ENCODE results near the gene CASQ1.

Gene CASQ1

GRCh38 chr1:160157174-160157573 is 33.2 kb upstream of the CASQ1 start:
- H3K9me3 ChIP-seq (ENCODE audit: control insufficient read depth, low read length): no peaks in the 10 kb centered on the region
- DNase-seq: no peak
- H3K36me3 ChIP-seq (ENCODE audit: control insufficient read depth, insufficient read depth, low read length): no peaks in the 10 kb centered on the region
- no peak overlapping the region for H3K27ac ChIP-seq (ENCODE audit: insufficient read depth, low read length, poor library complexity, severe bottlenecking)
- no peaks in the 10 kb centered on the region for H3K4me1 ChIP-seq (ENCODE audit: control insufficient read depth, insufficient read depth, low read length, poor library complexity, severe bottlenecking)
- H3K27me3 ChIP-seq (replicated peaks; ENCODE audit: control insufficient read depth, insufficient read depth, low read length, poor library complexity, severe bottlenecking): no peaks in the 10 kb centered on the region
- no peak overlapping the region for H3K4me3 ChIP-seq (ENCODE audit: insufficient read depth, low read depth, low read length, poor library complexity, severe bottlenecking)

GRCh38 chr1:160158031-160158430 is 32.3 kb upstream of the CASQ1 start:
- H3K36me3 ChIP-seq (ENCODE audit: control insufficient read depth, insufficient read depth, low read length): no peaks in the 10 kb centered on the region
- no peaks in the 10 kb centered on the region for H3K4me1 ChIP-seq (ENCODE audit: control insufficient read depth, insufficient read depth, low read length, poor library complexity, severe bottlenecking)
- no peak overlapping the region for H3K4me3 ChIP-seq (ENCODE audit: insufficient read depth, low read depth, low read length, poor library complexity, severe bottlenecking)
- no peak for DNase-seq
- no peaks in the 10 kb centered on the region for H3K27me3 ChIP-seq (replicated peaks; ENCODE audit: control insufficient read depth, insufficient read depth, low read length, poor library complexity, severe bottlenecking)
- H3K9me3 ChIP-seq (ENCODE audit: control insufficient read depth, low read length): no peaks in the 10 kb centered on the region
- H3K27ac ChIP-seq (ENCODE audit: insufficient read depth, low read length, poor library complexity, severe bottlenecking): no peak overlapping the region

- H3K27ac ChIP-seq (ENCODE audit: insufficient read depth, low read length, poor library complexity, severe bottlenecking): no peak overlapping the region
- no peak overlapping the region for H3K4me3 ChIP-seq (ENCODE audit: insufficient read depth, low read depth, low read length, poor library complexity, severe bottlenecking)
Observed at GRCh38 chr1:160158534-160158933, 31.8 kb upstream of the CASQ1 start.

GRCh38 chr1:160159846-160160245 is 30.5 kb upstream of the CASQ1 start:
- H3K9me3 ChIP-seq (ENCODE audit: control insufficient read depth, low read length): no peaks in the 10 kb centered on the region
- H3K27me3 ChIP-seq (replicated peaks; ENCODE audit: control insufficient read depth, insufficient read depth, low read length, poor library complexity, severe bottlenecking): no peaks in the 10 kb centered on the region
- no peaks in the 10 kb centered on the region for H3K4me1 ChIP-seq (ENCODE audit: control insufficient read depth, insufficient read depth, low read length, poor library complexity, severe bottlenecking)
- DNase-seq: no peak
- H3K4me3 ChIP-seq (ENCODE audit: insufficient read depth, low read depth, low read length, poor library complexity, severe bottlenecking): no peak overlapping the region
- no peaks in the 10 kb centered on the region for H3K36me3 ChIP-seq (ENCODE audit: control insufficient read depth, insufficient read depth, low read length)
- no peak overlapping the region for H3K27ac ChIP-seq (ENCODE audit: insufficient read depth, low read length, poor library complexity, severe bottlenecking)

More at GRCh38 chr1:160158534-160158933, 31.8 kb upstream of the CASQ1 start:
- no peaks in the 10 kb centered on the region for H3K4me1 ChIP-seq (ENCODE audit: control insufficient read depth, insufficient read depth, low read length, poor library complexity, severe bottlenecking)
- DNase-seq: no peak
- H3K27me3 ChIP-seq (replicated peaks; ENCODE audit: control insufficient read depth, insufficient read depth, low read length, poor library complexity, severe bottlenecking): no peaks in the 10 kb centered on the region
- no peaks in the 10 kb centered on the region for H3K9me3 ChIP-seq (ENCODE audit: control insufficient read depth, low read length)
- H3K36me3 ChIP-seq (ENCODE audit: control insufficient read depth, insufficient read depth, low read length): no peaks in the 10 kb centered on the region

- Histone ChIP-seq H3K36me3 (ENCODE audit: control insufficient read depth, insufficient read depth, low read length) (no peaks in the 10 kb centered on the region), H3K27ac (ENCODE audit: insufficient read depth, low read length, poor library complexity, severe bottlenecking) (no peak overlapping the region), H3K9me3 (ENCODE audit: control insufficient read depth, low read length) (no peaks in the 10 kb centered on the region), H3K27me3 (replicated peaks; ENCODE audit: control insufficient read depth, insufficient read depth, low read length, poor library complexity, severe bottlenecking) (no peaks in the 10 kb centered on the region), H3K4me1 (ENCODE audit: control insufficient read depth, insufficient read depth, low read length, poor library complexity, severe bottlenecking) (no peaks in the 10 kb centered on the region), H3K4me3 (ENCODE audit: insufficient read depth, low read depth, low read length, poor library complexity, severe bottlenecking) (no peak overlapping the region)
- DNase-seq: no peak
Observed at GRCh38 chr1:160161965-160162705, 28.2 kb upstream of the CASQ1 start.

- DNase-seq: no peak
- Histone ChIP-seq H3K4me1 (ENCODE audit: control insufficient read depth, insufficient read depth, low read length, poor library complexity, severe bottlenecking) (no peaks in the 10 kb centered on the region), H3K27me3 (replicated peaks; ENCODE audit: control insufficient read depth, insufficient read depth, low read length, poor library complexity, severe bottlenecking) (peaks cover 3% of the 10 kb centered on the region), H3K4me3 (ENCODE audit: insufficient read depth, low read depth, low read length, poor library complexity, severe bottlenecking) (no peak overlapping the region), H3K27ac (ENCODE audit: insufficient read depth, low read length, poor library complexity, severe bottlenecking) (no peak overlapping the region), H3K9me3 (ENCODE audit: control insufficient read depth, low read length) (no peaks in the 10 kb centered on the region), H3K36me3 (ENCODE audit: control insufficient read depth, insufficient read depth, low read length) (no peaks in the 10 kb centered on the region)
Observed at GRCh38 chr1:160162931-160163330, 27.4 kb upstream of the CASQ1 start.

- peaks cover 4% of the 10 kb centered on the region for H3K27me3 ChIP-seq (replicated peaks; ENCODE audit: control insufficient read depth, insufficient read depth, low read length, poor library complexity, severe bottlenecking)
- no peaks in the 10 kb centered on the region for H3K9me3 ChIP-seq (ENCODE audit: control insufficient read depth, low read length)
- no peak overlapping the region for H3K4me3 ChIP-seq (ENCODE audit: insufficient read depth, low read depth, low read length, poor library complexity, severe bottlenecking)
- no peaks in the 10 kb centered on the region for H3K36me3 ChIP-seq (ENCODE audit: control insufficient read depth, insufficient read depth, low read length)
- H3K4me1 ChIP-seq (ENCODE audit: control insufficient read depth, insufficient read depth, low read length, poor library complexity, severe bottlenecking): no peaks in the 10 kb centered on the region
- no peak for DNase-seq
- H3K27ac ChIP-seq (ENCODE audit: insufficient read depth, low read length, poor library complexity, severe bottlenecking): no peak overlapping the region
Observed at GRCh38 chr1:160163615-160164014, 26.8 kb upstream of the CASQ1 start.

- no peak for DNase-seq
- no peaks in the 10 kb centered on the region for H3K36me3 ChIP-seq (ENCODE audit: control insufficient read depth, insufficient read depth, low read length)
- H3K4me3 ChIP-seq (ENCODE audit: insufficient read depth, low read depth, low read length, poor library complexity, severe bottlenecking): no peak overlapping the region
- H3K27me3 ChIP-seq (replicated peaks; ENCODE audit: control insufficient read depth, insufficient read depth, low read length, poor library complexity, severe bottlenecking): peaks cover 4% of the 10 kb centered on the region
- no peaks in the 10 kb centered on the region for H3K4me1 ChIP-seq (ENCODE audit: control insufficient read depth, insufficient read depth, low read length, poor library complexity, severe bottlenecking)
- H3K27ac ChIP-seq (ENCODE audit: insufficient read depth, low read length, poor library complexity, severe bottlenecking): no peak overlapping the region
- H3K9me3 ChIP-seq (ENCODE audit: control insufficient read depth, low read length): no peaks in the 10 kb centered on the region
Observed at GRCh38 chr1:160164121-160164520, 26.3 kb upstream of the CASQ1 start.

GRCh38 chr1:160166166-160166868 is 24.1 kb upstream of the CASQ1 start:
- Histone ChIP-seq H3K4me1 (ENCODE audit: control insufficient read depth, insufficient read depth, low read length, poor library complexity, severe bottlenecking) (no peaks in the 10 kb centered on the region), H3K36me3 (ENCODE audit: control insufficient read depth, insufficient read depth, low read length) (no peaks in the 10 kb centered on the region), H3K27me3 (replicated peaks; ENCODE audit: control insufficient read depth, insufficient read depth, low read length, poor library complexity, severe bottlenecking) (peaks cover 4% of the 10 kb centered on the region), H3K27ac (ENCODE audit: insufficient read depth, low read length, poor library complexity, severe bottlenecking) (no peak overlapping the region), H3K4me3 (ENCODE audit: insufficient read depth, low read depth, low read length, poor library complexity, severe bottlenecking) (no peak overlapping the region), H3K9me3 (ENCODE audit: control insufficient read depth, low read length) (no peaks in the 10 kb centered on the region)
- DNase-seq: no peak

- Histone ChIP-seq H3K36me3 (ENCODE audit: control insufficient read depth, insufficient read depth, low read length) (no peaks in the 10 kb centered on the region), H3K27me3 (replicated peaks; ENCODE audit: control insufficient read depth, insufficient read depth, low read length, poor library complexity, severe bottlenecking) (peaks cover 4% of the 10 kb centered on the region), H3K9me3 (ENCODE audit: control insufficient read depth, low read length) (no peaks in the 10 kb centered on the region), H3K4me1 (ENCODE audit: control insufficient read depth, insufficient read depth, low read length, poor library complexity, severe bottlenecking) (no peaks in the 10 kb centered on the region), H3K27ac (ENCODE audit: insufficient read depth, low read length, poor library complexity, severe bottlenecking) (no peak overlapping the region), H3K4me3 (ENCODE audit: insufficient read depth, low read depth, low read length, poor library complexity, severe bottlenecking) (no peak overlapping the region)
- DNase-seq: no peak
Observed at GRCh38 chr1:160167056-160167455, 23.3 kb upstream of the CASQ1 start.

All from effector memory CD4-positive, alpha-beta T cell (primary cell).